IMR-90 (cell line): ENCODE data around the gene RIF1.

ENCODE experiments used
- BHLHE40 ChIP-seq: fragments of 150-350 bp; IDR thresholded peaks from 2 replicates; pipeline ENCODE4 v1.6.1; 2016; ENCODE audit warnings: mild to moderate bottlenecking, low read depth, low read length
- CEBPB ChIP-seq: IDR thresholded peaks from 2 replicates; pipeline ENCODE4 v1.6.1; 2012; ENCODE audit warnings: low read depth, low read length, improper control_type of control experiment
- CTCF ChIP-seq: conservative IDR thresholded peaks from 2 replicates; pipeline ENCODE4 v1.5.1; 2012; ENCODE audit warnings: mild to moderate bottlenecking, low read depth, low read length, improper control_type of control experiment
- FOS ChIP-seq: fragments of 150-350 bp; IDR thresholded peaks from 2 replicates; pipeline ENCODE4 v1.6.1; 2016; ENCODE audit warnings: low read depth, low read length
- MAFK ChIP-seq: IDR thresholded peaks from 2 replicates; pipeline ENCODE4 v1.6.1; 2012; ENCODE audit warnings: low read depth, low read length, improper control_type of control experiment
- MAZ ChIP-seq: IDR thresholded peaks from 2 replicates; pipeline ENCODE4 v1.6.1; 2012; ENCODE audit warnings: low read depth, mild to moderate bottlenecking, low read length, improper control_type of control experiment, moderate library complexity, borderline replicate concordance
- POLR2A ChIP-seq: IDR thresholded peaks from 2 replicates; pipeline ENCODE4 v1.6.1; 2012; ENCODE audit warnings: mild to moderate bottlenecking, low read depth, low read length
- RAD21 ChIP-seq: IDR thresholded peaks from 2 replicates; pipeline ENCODE4 v1.6.1; 2012; ENCODE audit warnings: low read length, improper control_type of control experiment
- SMC3 ChIP-seq: fragments of 150-350 bp; IDR thresholded peaks from 2 replicates; pipeline ENCODE4 v1.6.1; 2016; ENCODE audit warnings: low read depth, mild to moderate bottlenecking, antibody characterized with exemption, low read length, moderate library complexity
- TF ChIP-seq, protein P1 (sequence below): fragments of 150-350 bp; IDR thresholded peaks from 2 replicates; pipeline ENCODE4 v1.6.1; 2017; ENCODE audit warnings: mild to moderate bottlenecking, antibody characterized with exemption, low read length, low read depth

- TF ChIP-seq MAFK (no peak), CTCF (no peak), CEBPB (no peak), POLR2A (no peak), FOS (no peak), RAD21 (no peak), MAZ (no peak), SMC3 (no peak), BHLHE40 (no peak)
- TF ChIP-seq, protein P1, sequence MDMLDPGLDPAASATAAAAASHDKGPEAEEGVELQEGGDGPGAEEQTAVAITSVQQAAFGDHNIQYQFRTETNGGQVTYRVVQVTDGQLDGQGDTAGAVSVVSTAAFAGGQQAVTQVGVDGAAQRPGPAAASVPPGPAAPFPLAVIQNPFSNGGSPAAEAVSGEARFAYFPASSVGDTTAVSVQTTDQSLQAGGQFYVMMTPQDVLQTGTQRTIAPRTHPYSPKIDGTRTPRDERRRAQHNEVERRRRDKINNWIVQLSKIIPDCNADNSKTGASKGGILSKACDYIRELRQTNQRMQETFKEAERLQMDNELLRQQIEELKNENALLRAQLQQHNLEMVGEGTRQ: no peak
These were observed 98.8 kb downstream of the RIF1 start for GRCh38 chr2:151508519-151508918.
